Measurements from ENCODE around the gene PIK3R3. TPM values are rescaled to one million over a fixed set of nuclear protein-coding genes. Genes with fewer than 3 reads are reported as not detected.
A peak's percentile ranks its signal among the peaks of the same experiment; 100 is the strongest.

The PIK3R3 gene
- total and polyA plus RNA-seq, 5 donors from 2014 or later: 3.2 to 7.7 (median 4.9) TPM

DNA sequence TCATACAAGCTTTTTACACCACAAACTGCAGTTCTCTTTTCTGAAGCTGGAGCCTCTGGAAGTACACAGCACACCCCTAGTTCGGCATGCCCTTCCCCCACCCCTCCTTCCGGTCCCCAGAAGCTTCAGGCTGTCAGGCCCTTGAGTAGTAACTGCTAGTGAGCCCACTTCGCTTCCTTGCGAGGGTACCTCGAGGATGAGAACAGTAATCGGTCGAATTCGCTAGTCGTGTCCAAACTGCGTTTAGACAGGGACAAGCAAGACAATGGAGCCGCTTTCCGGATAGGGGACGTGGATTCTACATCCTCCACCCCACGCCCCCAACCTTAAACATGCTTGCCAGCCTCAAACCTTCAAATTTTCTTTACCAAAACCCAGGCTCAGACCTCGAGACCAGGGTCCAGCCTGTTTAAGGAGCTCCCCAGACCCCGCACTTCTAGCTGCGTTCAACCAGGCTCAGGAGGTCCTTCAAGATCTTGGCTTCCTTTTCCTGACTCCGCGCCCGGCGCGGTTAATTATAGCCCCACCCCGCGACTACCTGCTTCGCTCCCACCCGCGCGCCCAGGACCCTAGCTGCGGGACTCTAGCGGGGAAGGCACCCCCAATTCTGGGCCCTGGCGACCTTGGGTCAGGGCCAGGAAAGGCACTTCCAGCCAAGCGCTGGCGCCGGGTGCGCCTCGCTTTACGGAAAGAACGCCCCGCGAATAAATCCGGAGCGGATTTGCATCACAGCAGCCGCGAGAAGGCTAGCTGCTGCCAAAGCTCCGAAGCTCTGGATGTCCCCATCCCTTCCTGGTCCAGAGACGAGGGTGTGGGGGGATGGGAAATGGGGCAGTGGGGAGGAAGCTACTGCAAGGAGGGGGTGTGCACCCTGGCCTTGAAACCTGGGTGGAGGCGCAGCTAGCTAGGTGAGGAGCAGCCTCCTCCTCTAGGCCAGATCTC, 34.4 kb upstream of the PIK3R3 start:
- Mint-ChIP-seq H3K4me3 (peak overlapping the region; percentile 89 to 97 (median 94)), H3K4me1 (peaks cover 5 to 21% (median 8%) of the 10 kb centered on the region in 4 donors), H3K36me3 (no peaks in the 10 kb centered on the region), H3K27ac (peak overlapping the region; percentile 96 to 99 (median 96)), H3K9me3 (no peaks in the 10 kb centered on the region), H3K27me3 (peaks cover 5% of the 10 kb centered on the region)
- peak; percentile 10 to 83 (median 62) for DNase-seq
- peaks cover 6% of the 10 kb centered on the region for H3K4me1 ChIP-seq (ENCODE audit: control insufficient read depth, insufficient read depth, low read length, poor library complexity, severe bottlenecking)
- H3K27ac ChIP-seq (ENCODE audit: insufficient read depth, low read length, poor library complexity, severe bottlenecking): peak overlapping the region; percentile 39
- H3K27me3 ChIP-seq (ENCODE audit: control insufficient read depth, insufficient read depth, low read length): no peaks in the 10 kb centered on the region
- no peaks in the 10 kb centered on the region for H3K36me3 ChIP-seq (ENCODE audit: control insufficient read depth, insufficient read depth, low read length)
- peak overlapping the region; percentile 87 for H3K4me3 ChIP-seq (ENCODE audit: low read depth, low read length)
- ATAC-seq (ENCODE audit: low read depth in 2 of 2): peak; percentile 59 to 83
- H3K9me3 ChIP-seq (ENCODE audit: control insufficient read depth in 2 of 2, low read length in 2 of 2): no peaks in the 10 kb centered on the region

- no peaks in the 10 kb centered on the region for H3K36me3 ChIP-seq (ENCODE audit: control insufficient read depth, insufficient read depth, low read length)
- H3K9me3 ChIP-seq (ENCODE audit: control insufficient read depth in 2 of 2, low read length in 2 of 2): no peaks in the 10 kb centered on the region
- ATAC-seq (ENCODE audit: low read depth in 2 of 2): no peak
- DNase-seq: no peak
- H3K4me1 Mint-ChIP-seq: peaks cover 0 to 2% (median 0%) of the 10 kb centered on the region in 4 donors
- no peaks in the 10 kb centered on the region for H3K27me3 ChIP-seq (ENCODE audit: control insufficient read depth, insufficient read depth, low read length)
- no peak overlapping the region for H3K4me3 ChIP-seq (ENCODE audit: low read depth, low read length)
- H3K27ac Mint-ChIP-seq: peak overlapping the region in 1 of 3 donors; percentile 14
- no peaks in the 10 kb centered on the region for H3K9me3 Mint-ChIP-seq
- H3K4me3 Mint-ChIP-seq: no peak overlapping the region
- no peaks in the 10 kb centered on the region for H3K27me3 Mint-ChIP-seq
- no peak overlapping the region for H3K27ac ChIP-seq (ENCODE audit: insufficient read depth, low read length, poor library complexity, severe bottlenecking)
- no peaks in the 10 kb centered on the region for H3K4me1 ChIP-seq (ENCODE audit: control insufficient read depth, insufficient read depth, low read length, poor library complexity, severe bottlenecking)
- H3K36me3 Mint-ChIP-seq: no peaks in the 10 kb centered on the region
Observed at GRCh38 chr1:46160212-46160611, 27.8 kb upstream of the PIK3R3 start.

GRCh38 chr1:46159516-46159915, 27.1 kb upstream of the PIK3R3 start:
- H3K9me3 ChIP-seq (ENCODE audit: control insufficient read depth in 2 of 2, low read length in 2 of 2): no peaks in the 10 kb centered on the region
- DNase-seq (no peak), ATAC-seq (ENCODE audit: low read depth in 2 of 2) (no peak)
- no peak overlapping the region for H3K27ac Mint-ChIP-seq
- no peak overlapping the region for H3K27ac ChIP-seq (ENCODE audit: insufficient read depth, low read length, poor library complexity, severe bottlenecking)
- H3K36me3 ChIP-seq (ENCODE audit: control insufficient read depth, insufficient read depth, low read length): no peaks in the 10 kb centered on the region
- no peaks in the 10 kb centered on the region for H3K4me1 Mint-ChIP-seq
- H3K9me3 Mint-ChIP-seq: no peaks in the 10 kb centered on the region
- H3K36me3 Mint-ChIP-seq: no peaks in the 10 kb centered on the region
- no peaks in the 10 kb centered on the region for H3K4me1 ChIP-seq (ENCODE audit: control insufficient read depth, insufficient read depth, low read length, poor library complexity, severe bottlenecking)
- H3K27me3 Mint-ChIP-seq: no peaks in the 10 kb centered on the region
- H3K4me3 ChIP-seq (ENCODE audit: low read depth, low read length): no peak overlapping the region
- no peaks in the 10 kb centered on the region for H3K27me3 ChIP-seq (ENCODE audit: control insufficient read depth, insufficient read depth, low read length)
- H3K4me3 Mint-ChIP-seq: no peak overlapping the region

GRCh38 chr1:46158312-46159281, 26.2 kb upstream of the PIK3R3 start:
- peaks cover 0 to 2% (median 0%) of the 10 kb centered on the region in 7 donors for H3K9me3 Mint-ChIP-seq
- H3K27ac ChIP-seq (ENCODE audit: insufficient read depth, low read length, poor library complexity, severe bottlenecking): no peak overlapping the region
- H3K4me3 Mint-ChIP-seq: no peak overlapping the region
- no peak overlapping the region for H3K4me3 ChIP-seq (ENCODE audit: low read depth, low read length)
- H3K9me3 ChIP-seq (ENCODE audit: control insufficient read depth in 2 of 2, low read length in 2 of 2): no peaks in the 10 kb centered on the region
- no peak for DNase-seq
- H3K4me1 ChIP-seq (ENCODE audit: control insufficient read depth, insufficient read depth, low read length, poor library complexity, severe bottlenecking): no peaks in the 10 kb centered on the region
- no peak for ATAC-seq (ENCODE audit: low read depth in 2 of 2)
- no peaks in the 10 kb centered on the region for H3K36me3 Mint-ChIP-seq
- H3K27me3 ChIP-seq (ENCODE audit: control insufficient read depth, insufficient read depth, low read length): no peaks in the 10 kb centered on the region
- no peaks in the 10 kb centered on the region for H3K27me3 Mint-ChIP-seq
- no peaks in the 10 kb centered on the region for H3K36me3 ChIP-seq (ENCODE audit: control insufficient read depth, insufficient read depth, low read length)
- H3K4me1 Mint-ChIP-seq: no peaks in the 10 kb centered on the region
- no peak overlapping the region for H3K27ac Mint-ChIP-seq

GRCh38 chr1:46157916-46158311, 25.5 kb upstream of the PIK3R3 start:
- Mint-ChIP-seq H3K36me3 (no peaks in the 10 kb centered on the region), H3K27ac (no peak overlapping the region), H3K27me3 (no peaks in the 10 kb centered on the region), H3K9me3 (peaks cover 0 to 2% (median 0%) of the 10 kb centered on the region in 7 donors), H3K4me1 (no peaks in the 10 kb centered on the region), H3K4me3 (no peak overlapping the region)
- H3K36me3 ChIP-seq (ENCODE audit: control insufficient read depth, insufficient read depth, low read length): no peaks in the 10 kb centered on the region
- H3K27ac ChIP-seq (ENCODE audit: insufficient read depth, low read length, poor library complexity, severe bottlenecking): no peak overlapping the region
- DNase-seq (no peak), ATAC-seq (ENCODE audit: low read depth in 2 of 2) (no peak)
- H3K4me3 ChIP-seq (ENCODE audit: low read depth, low read length): no peak overlapping the region
- no peaks in the 10 kb centered on the region for H3K9me3 ChIP-seq (ENCODE audit: control insufficient read depth in 2 of 2, low read length in 2 of 2)
- H3K4me1 ChIP-seq (ENCODE audit: control insufficient read depth, insufficient read depth, low read length, poor library complexity, severe bottlenecking): no peaks in the 10 kb centered on the region
- H3K27me3 ChIP-seq (ENCODE audit: control insufficient read depth, insufficient read depth, low read length): no peaks in the 10 kb centered on the region

GRCh38 chr1:46153732-46154131, 21.3 kb upstream of the PIK3R3 start:
- Mint-ChIP-seq H3K4me1 (no peaks in the 10 kb centered on the region), H3K27ac (no peak overlapping the region), H3K4me3 (no peak overlapping the region), H3K36me3 (no peaks in the 10 kb centered on the region), H3K9me3 (peaks cover 0 to 6% (median 0%) of the 10 kb centered on the region in 7 donors), H3K27me3 (peaks cover 26% of the 10 kb centered on the region)
- DNase-seq (no peak), ATAC-seq (ENCODE audit: low read depth in 2 of 2) (no peak)
- no peaks in the 10 kb centered on the region for H3K4me1 ChIP-seq (ENCODE audit: control insufficient read depth, insufficient read depth, low read length, poor library complexity, severe bottlenecking)
- H3K27ac ChIP-seq (ENCODE audit: insufficient read depth, low read length, poor library complexity, severe bottlenecking): no peak overlapping the region
- H3K27me3 ChIP-seq (ENCODE audit: control insufficient read depth, insufficient read depth, low read length): no peaks in the 10 kb centered on the region
- no peaks in the 10 kb centered on the region for H3K9me3 ChIP-seq (ENCODE audit: control insufficient read depth in 2 of 2, low read length in 2 of 2)
- H3K4me3 ChIP-seq (ENCODE audit: low read depth, low read length): no peak overlapping the region
- no peaks in the 10 kb centered on the region for H3K36me3 ChIP-seq (ENCODE audit: control insufficient read depth, insufficient read depth, low read length)

- Histone ChIP-seq H3K4me3 (ENCODE audit: low read depth, low read length) (no peak overlapping the region), H3K36me3 (ENCODE audit: control insufficient read depth, insufficient read depth, low read length) (no peaks in the 10 kb centered on the region), H3K27me3 (ENCODE audit: control insufficient read depth, insufficient read depth, low read length) (no peaks in the 10 kb centered on the region), H3K9me3 (ENCODE audit: control insufficient read depth in 2 of 2, low read length in 2 of 2) (no peaks in the 10 kb centered on the region), H3K27ac (ENCODE audit: insufficient read depth, low read length, poor library complexity, severe bottlenecking) (no peak overlapping the region), H3K4me1 (ENCODE audit: control insufficient read depth, insufficient read depth, low read length, poor library complexity, severe bottlenecking) (no peaks in the 10 kb centered on the region)
- H3K9me3 Mint-ChIP-seq: peaks cover 0 to 6% (median 0%) of the 10 kb centered on the region in 7 donors
- H3K36me3 Mint-ChIP-seq: no peaks in the 10 kb centered on the region
- H3K4me1 Mint-ChIP-seq: no peaks in the 10 kb centered on the region
- no peak overlapping the region for H3K27ac Mint-ChIP-seq
- H3K27me3 Mint-ChIP-seq: peaks cover 28% of the 10 kb centered on the region
- no peak overlapping the region for H3K4me3 Mint-ChIP-seq
- no peak for ATAC-seq (ENCODE audit: low read depth in 2 of 2)
- DNase-seq: no peak
Observed at GRCh38 chr1:46153228-46153627, 20.8 kb upstream of the PIK3R3 start.

Data from CD4-positive, CD25-positive, alpha-beta regulatory T cell (primary cell).